Activated naive CD8-positive, alpha-beta T cell treated with anti-CD3 and anti-CD28 coated beads, Interleukin-2, amount 50 U/mL, for 16 hours (primary cell): ENCODE data around the gene FBP1.

Source experiments
- DNase-seq: peaks from one replicate; pipeline ENCODE4 v3.0.0-alpha.2; 2020; ENCODE audit warnings: low read depth, low spot score

FBP1 gene

DNA sequence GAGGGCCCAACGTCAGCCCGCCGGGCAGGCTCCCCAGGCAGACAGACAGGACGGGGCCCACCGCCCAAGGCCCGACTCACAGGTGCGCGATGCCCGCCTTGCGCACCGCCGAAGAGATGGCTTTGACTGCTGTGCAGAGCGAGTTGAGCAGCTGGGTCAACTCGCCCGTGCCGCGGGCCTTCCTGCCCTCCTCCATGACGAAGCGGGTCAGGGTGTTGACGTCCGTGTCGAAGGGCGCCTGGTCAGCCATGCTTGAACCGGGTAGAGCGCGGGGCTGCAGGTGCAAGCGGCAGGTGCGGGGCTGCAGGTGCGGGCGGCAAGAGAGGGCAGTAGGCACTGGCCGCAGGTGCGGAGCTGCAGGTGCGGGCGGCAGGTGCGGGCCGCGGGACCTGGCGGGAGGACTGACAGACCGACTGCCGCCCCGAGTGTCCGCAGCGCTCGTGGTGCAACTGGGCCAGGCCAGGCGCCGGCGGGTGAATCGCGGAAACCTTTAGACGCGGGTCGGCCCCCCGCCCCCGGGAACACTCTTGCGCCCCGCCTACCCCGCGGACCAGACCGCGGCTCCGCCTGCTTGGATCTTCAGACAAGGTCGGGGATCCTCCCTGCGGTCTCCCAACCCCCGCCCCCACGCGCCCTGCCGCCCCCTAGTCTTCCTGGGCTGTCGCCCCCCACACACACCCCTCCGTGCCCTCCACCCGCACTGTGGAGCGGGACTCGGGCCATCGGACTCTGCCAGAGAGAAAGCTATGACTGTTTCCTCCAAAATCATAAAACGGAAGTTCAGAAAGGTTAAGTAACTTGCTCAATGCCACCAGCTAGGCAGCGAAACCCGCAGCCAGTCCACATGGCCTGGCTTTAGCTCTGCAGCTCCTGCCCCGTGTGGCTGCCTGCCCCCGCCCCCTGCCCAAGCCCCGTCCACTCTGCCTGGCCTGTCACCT is at the start of gene FBP1:
FBP1 (minus strand) TSS at position 458 of the 938 bp plus-strand sequence; CDS start at position 250, 208 bp downstream.
- DNase-seq = no peak

DNA sequence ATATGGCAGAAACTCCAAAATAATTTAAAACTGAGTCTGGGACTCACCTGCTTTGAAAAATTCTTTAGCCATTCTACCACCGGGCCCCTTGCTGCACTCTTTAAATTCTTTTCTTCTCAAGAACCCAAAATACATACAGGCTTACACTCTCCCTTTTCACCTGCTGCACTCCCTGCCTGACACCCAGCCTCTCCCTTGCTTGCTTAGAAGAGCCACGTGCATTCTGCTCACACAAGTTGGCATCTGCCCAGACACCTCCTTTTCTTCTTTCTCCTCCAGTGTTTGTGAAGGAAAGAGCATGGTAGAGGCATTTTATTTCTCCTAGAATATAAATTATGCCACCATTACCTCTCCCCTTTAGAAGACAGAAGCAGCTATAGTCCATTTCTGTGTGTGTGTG is 48.1 kb upstream of the FBP1 start:
- no peak for DNase-seq

DNA sequence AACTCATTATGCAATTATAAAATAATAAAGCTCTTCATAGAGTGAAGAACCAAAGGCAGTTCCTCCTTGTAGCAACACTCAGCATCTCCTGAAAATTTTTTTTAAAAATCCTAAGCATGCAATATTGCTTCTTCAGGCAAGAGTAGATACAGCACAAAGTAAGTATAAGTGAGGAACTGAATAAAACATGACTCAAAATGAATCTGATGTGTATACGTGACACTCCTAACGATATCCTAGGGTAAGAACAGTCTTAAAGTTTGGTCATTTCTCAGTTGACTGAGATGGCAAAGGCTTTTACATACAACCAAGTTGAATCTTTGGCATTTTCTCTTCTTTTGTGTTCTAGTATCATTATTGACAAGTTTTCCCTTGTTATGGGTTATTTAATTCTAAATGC is 46.0 kb upstream of the FBP1 start:
- no peak for DNase-seq

DNA sequence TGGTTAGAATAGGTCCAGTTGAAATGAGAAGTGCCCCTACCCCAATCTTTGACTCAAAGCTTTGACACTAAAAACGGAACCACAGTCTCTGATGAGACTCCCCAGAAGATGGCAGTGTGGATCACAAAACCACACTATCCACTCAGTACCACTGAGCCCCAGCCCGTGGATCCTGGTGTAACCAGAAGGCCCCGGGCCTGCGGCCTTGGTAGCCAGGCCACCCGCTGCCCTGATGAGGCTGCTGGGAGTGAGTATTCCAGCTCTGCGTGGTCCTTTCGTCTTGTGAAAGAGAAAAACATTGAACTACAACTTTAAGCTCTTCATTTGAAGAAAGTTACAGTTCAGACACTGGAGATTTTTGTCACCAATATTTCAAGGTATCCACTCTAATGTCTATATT is 42.2 kb upstream of the FBP1 start:
- peak; percentile 4 for DNase-seq

DNA sequence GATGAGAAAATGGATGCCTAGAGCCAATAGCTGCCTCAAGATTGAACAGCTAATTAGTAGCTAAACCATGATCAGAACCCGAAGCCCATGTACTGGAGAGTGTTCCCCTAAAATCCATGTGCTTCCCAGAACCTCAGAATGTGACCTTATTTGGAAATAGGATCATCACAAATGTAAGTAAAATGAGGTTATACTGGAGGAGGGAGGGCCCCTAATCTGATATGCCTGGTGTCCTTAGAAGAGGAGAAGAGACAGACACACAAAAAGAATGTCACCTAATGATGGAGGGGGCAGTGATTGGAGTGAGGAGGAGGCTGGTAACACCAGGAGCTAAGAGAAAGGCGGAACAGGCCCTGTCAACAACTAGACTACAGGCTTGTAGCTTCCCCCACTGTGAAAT is 41.3 kb upstream of the FBP1 start:
- no peak for DNase-seq

DNA sequence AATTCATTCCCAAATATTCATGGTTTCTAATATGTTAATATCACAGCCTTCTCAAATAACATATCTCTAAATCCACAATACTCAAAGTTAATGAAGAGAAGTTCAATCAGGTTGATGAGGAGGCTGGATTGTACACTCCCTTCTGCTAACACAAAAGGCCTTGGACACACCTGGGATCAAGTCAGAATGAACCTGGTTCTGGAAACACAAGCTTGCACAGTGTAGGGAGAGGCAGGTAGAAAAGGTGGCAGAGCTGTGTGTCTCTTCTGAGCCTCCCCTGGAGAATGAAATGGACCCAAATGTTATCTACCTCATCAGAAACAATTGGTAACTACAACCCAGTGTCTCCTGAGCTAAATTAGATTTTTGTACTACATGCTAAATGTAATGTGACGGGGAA is 40.7 kb upstream of the FBP1 start:
- DNase-seq = no peak

DNA sequence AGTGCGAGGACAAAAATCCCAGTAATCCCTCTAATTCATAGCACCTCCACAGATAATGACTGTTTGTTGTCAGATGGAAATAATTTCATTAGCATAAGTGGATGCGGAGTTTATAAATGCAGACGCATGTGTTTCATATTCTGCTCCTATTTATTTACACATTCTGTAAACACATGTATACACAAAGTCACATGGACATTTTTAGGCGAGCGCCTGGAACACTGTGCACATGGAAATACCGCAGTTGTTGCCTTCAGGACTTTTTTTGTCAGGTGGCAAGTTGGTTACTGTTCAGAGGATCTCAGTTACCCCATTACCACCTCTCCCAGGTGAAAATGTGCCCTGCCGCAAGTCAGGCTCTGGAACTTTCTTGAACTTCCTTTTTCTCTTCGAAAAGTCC is 40.3 kb upstream of the FBP1 start:
- DNase-seq = no peak

DNA sequence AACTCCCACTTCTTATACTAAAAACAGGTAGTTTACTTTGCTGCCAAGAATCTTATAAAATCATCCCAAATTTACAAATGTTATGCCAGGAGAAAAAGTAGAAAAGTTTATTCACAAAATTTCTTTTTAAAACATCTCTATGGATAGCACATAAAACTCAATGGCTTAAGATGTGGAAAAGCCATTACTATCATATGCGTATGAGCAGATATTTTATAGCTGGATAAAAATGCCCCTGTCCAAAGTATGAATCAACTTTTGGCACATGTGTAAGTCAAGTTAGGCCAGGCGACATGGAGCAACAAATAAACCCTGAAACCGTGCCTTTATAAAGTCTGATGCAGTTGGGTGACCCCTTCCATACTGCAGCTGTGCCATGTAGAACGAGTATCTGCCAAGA is 38.6 kb upstream of the FBP1 start:
- DNase-seq = no peak

DNA sequence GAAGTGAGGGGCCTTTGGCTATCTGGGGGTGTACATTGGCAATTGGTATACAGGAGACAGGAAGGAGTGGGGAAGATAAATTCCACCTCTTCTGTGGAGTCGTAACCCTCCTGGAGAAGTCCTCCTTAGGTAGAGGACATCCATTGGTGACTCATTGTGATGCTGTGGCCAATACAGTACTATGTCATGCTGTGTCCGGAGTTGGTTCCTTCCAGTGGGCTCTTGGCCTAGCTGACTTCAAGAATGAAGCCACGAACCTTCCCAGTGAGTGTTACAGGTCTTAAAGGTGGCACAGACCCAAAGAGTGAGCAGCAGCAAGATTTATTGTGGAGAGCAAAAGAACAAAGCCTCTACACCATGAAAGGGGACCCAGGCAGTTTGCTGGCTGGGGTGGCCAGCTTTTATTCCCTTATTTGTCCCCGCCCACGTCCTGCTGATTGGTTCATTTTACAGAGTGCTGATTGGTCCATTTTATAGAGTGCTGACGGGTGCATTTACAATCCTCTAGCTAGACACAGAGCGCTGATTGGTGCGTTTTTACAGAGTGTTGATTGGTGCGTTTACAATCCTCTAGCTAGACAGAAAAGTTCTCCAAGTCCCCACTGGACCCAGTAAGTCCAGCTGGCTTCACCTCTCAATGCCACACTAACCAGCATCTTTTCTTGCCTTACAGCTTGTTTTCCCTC is 37.3 kb upstream of the FBP1 start:
- no peak for DNase-seq

DNA sequence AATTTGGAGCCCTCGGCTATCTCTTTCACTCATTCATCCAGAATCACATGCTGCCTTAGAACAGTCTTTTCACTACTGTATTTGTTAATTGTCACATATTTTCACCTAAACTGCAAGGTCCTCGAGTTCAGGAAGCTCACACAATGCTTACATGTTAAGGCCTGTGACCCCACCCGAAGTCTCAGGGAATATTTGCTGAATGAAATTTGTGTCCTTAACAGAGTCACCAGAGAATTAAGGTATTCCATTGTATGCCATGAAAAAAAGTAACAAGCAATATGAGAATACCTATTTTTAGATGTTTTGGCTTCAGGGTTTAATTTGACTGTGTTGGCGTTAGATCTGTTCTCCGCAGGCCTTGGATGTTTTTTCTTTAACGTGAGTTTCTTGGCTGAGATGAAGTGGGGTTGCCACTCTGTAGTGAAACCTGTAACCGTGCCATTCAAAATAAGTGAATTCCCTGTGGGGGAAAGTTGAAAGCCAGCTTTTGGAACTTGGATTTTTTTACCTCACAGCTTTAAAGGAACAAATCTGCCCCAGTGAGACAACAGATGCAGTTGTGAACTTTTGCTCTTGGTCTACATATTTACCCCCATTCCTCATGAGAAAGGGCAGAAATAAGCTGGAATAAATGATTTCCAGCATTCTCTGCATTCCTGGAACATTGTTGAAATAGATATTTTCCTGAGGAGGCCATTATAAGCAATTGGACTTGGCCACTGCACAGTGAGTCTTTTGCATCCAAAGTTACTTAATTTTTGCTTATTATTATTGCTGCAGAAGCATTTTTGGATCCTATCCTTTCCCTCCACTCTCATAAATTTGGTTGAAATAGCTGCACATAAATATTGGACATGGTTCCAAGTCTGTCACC is 35.9 kb upstream of the FBP1 start:
- no peak for DNase-seq

DNA sequence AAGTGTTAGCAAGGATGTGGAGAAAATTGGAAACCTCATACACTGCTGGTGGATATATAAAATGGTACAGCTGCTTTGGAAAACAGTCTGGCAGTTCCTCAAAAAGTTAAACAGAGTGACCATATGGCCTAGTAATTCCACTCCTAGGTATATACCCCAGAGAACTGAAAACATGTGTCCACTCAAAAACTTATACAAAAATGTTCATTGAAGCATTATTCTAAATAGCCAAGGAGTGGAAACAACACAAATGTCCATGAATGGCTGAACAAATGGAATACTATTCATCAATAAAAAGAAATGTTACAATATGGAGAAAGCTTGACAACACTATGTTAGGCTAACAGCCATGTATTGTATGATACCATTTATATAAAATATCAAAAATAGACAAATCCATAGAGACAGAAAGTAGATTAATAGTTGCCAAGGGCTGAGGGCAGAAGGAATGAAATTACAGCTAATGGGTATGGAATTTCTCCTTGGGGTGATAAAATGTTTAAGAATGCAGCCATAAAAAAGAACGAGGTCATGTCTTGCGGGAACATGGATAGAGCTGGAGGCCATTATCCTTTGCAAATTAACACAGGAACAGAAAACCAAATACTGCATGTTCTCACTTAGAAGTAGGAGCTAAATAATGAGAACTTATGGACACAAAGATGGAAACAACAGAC is 33.6 kb upstream of the FBP1 start:
- no peak for DNase-seq

DNA sequence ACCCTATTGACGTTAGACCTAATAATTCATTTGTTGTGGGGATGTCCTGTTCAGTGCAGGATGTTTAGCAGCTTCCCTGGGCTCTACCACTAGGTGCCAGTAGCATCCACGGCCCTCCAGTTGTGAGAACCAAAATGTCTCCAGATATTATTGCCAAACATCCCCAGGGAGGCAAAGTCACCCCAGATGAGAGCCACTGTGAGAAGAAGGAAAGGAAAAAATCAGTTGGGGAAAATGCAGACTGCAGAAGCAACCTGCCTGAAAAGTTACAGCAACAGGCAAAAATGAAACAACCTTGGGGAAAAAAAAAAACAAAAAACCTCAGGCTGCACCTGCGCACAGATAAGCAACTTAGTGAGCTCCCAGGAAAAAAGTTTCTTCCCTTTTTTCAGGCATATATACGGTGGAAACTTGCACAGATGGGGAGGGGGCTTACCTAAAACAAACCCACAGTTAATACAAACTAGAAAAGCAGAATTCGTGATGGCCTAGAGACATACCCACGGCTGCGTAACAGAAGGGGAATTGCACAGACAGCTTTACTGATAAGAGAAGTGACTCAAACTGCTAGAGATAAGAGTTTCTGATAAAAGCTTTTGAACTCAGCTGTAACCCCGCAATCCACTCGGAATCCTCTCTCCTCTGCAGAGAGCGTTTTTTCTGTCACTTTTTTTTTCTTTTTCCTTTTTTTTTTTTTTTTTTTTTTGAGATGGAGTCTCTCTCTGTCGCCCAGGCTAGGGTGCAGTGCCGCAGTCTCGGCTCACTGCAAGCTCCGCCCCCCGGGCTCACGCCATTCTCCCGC is 29.8 kb upstream of the FBP1 start:
- no peak for DNase-seq

DNA sequence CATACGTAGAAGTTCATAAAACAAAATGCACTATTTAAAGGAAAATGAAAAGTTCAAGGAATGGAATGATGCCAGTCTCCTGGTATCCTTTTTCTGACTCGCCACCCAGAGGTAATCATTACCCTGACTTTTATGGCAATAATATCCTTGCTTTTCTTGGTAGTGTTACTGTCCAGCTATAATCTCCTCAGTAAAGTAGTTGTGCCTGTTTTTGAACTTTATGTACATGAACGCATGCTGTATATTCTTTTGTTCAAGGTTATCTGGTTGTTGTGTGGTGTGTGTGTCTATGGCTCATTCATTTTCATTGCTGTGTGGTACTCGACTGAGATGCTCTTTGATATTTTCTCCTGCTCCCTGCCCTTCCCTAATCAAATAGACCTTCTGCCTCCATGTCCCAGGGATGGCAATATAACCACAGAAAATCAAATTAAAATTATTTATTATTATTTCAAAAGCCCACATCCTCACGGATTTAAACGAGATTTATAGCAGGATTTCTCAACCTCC is 29.2 kb upstream of the FBP1 start:
- no peak for DNase-seq

DNA sequence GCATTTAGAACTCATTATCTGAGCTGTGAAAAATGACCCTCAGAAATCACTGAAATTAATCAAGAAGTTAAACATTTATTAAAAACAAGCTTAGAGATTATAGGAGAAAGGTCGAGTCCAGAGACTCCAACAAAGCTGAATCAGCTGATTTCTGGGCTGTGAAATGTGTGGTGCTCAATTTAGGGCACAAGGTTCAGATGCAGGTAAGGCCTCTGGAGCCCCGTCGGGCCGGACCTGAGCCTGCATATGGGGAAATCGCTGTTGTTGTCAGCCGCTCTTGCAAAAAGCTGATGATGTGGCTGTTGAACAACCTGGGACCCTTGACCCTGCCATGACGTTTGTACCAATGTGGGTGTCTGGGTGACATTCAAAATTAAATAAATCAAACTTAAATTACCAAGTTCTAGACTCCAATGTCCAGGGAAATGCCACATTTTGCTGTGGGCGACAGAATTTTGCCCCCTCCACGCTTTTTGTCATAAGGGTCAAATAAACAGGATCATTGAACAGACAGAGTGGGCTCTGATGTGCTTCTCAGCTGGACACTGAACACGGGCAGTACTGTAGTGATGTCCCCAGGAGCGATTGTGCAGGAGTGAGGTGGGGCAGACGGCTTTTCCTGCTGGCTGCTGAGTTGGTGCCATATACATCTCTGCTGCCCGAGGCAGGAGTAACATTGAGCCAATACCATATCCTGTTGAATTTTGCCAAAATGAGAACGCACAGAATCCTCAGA is 27.2 kb upstream of the FBP1 start:
- DNase-seq = no peak

DNA sequence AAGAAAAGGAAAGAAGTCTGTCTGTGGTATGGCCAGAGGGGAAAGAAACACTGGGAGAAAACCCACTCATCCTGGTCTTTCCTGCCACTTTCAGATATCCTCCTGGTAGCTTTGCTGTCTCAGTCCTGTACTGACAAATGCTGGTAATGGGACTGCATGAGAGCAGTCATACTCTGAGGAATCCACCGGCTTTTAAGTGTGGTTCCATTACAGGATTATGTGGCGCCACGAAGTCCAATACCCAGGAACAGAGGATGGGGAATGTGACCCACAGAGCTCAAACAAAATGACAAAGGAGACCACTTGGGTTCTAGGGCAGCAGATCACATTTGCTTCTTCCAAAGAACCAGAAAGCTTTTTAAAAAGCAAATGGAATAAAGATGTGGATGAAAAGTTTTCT is 26.3 kb upstream of the FBP1 start:
- no peak for DNase-seq

DNA sequence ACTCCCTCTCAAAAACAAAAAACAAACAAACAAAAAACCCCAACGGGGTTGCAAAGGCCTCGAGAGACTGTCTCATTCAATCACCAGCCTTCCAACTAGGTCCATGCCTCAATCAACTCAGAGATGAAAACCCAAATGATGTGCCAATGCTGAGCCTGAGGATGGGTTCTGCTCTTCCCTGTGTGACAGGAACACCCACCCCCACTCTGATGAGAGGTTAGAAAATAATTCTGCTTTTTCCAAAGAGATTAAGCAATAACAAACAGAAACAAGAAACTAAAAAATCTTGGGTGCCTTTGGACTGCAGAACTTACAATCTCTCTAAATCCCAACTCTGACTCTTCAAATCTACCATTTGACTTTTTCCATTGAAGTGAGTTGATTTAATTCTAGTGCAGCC is 25.5 kb upstream of the FBP1 start:
- DNase-seq = no peak

DNA sequence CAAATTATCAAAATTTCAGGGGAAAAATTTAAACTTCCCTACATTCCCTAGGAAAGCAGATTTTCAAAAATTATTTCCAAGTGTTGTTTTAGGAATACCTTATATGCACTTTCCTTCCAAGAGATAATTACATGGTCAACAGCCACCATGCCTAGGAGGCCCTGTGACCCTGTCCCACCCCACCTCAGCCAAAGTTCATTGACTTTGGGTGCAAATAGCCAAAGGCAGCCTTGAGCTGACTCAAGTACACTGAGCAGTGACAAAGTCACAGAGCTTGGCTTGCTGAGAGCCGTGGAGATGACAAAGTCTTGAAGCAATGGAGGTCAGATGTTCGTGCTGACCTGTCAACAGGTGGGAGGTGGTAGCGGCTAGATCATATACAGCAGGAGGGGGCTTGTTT is 24.3 kb upstream of the FBP1 start:
- no peak for DNase-seq

DNA sequence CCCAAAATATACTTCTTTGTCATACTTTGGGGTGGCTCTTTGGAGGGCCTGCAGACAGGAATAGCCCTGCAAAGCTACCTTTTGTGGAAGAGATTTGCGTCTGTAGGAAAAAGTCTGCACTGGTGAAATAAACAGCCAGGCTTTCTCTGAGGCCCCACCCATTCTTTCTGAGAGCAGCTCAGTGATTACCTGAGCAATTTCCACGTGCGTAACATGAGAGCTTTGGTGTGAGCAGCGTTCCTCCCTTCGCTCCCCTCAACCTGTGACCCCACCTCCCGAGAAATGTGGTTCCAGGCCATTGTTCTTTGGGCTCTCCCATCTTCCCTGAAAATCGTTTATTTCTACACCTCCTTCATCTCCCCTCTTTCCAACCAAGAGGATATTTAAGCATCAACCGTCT is 23.8 kb upstream of the FBP1 start:
- no peak for DNase-seq

DNA sequence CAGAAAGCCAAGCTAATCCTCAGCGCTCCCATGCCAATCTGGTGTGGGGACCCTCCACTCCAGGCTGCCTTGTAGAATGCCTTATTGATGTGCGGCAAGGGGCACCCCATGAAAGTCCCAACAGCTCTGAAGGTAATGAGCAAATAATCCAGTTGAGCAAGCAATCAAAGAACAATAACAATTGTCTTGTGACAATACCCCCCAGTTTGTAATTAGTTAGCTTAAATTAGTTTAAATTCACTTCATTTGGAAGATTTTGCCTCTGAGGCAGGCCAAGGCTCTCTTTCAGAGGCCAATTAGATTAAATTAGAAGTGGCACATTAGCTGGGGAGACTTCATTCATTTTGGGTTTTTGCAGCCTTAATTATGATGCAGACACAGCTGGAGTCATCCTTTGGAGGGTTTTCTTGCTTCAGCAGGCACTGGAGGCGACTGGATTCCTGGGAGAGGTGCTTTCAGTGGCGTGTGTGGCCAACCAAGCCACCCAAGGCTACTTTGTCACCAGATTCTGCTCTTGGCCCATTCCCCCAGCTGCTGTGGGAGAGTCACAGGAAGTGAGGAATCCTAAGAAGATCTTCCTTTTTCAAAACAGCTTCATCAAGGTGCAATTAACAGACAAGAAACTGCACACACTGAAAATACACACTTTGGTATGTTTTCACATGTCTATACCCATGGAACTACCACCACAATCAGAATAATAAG is 17.9 kb upstream of the FBP1 start:
- no peak for DNase-seq
